Adrenal gland (tissue), 12 donors: ENCODE results near the gene NOL9. TPM values are rescaled to one million over a fixed set of nuclear protein-coding genes. Genes with fewer than 3 reads are reported as not detected.

Experiments
- DNase-seq, 7 donors: peaks; one replicate each; pipeline ENCODE4 v3.0.0-alpha.2; 2019 to 2020
- H3K27ac ChIP-seq, 5 donors: fragments of 200-600 bp; sonication (generic) in 4 of 5; 1 replicate in 3 of 5; 2 replicates in 2 of 5; pipeline versions ENCODE4 v1.5.1 to v1.8.0; 2016 to 2020; ENCODE audit warnings: mild to moderate bottlenecking in 1 of 5
- H3K27me3 ChIP-seq: fragments of 200-600 bp; 2 replicates; pipeline ENCODE4 v1.8.0; 2021
- H3K36me3 ChIP-seq, 2 donors: fragments of 200-600 bp; replicated peaks in 1 of 2; 1 replicate in 1 of 2; 2 replicates in 1 of 2; pipeline versions ENCODE4 v1.5.1 to v1.8.0; 2018 to 2022
- H3K4me1 ChIP-seq, 2 donors: fragments of 200-600 bp; replicated peaks in 1 of 2; 1 replicate in 1 of 2; 2 replicates in 1 of 2; pipeline versions ENCODE4 v1.5.1 to v1.8.0; 2018 to 2021
- H3K4me3 ChIP-seq, 4 donors: fragments of 200-600 bp; sonication (generic) in 3 of 4; one replicate each; pipeline ENCODE4 v1.5.1; 2016 to 2018
- H3K9me3 ChIP-seq, 3 donors: fragments of 200-600 bp; sonication (generic) in 1 of 3; replicated peaks in 1 of 3; 1 replicate in 2 of 3; 2 replicates in 1 of 3; pipeline versions ENCODE4 v1.5.1 to v1.8.0; 2016 to 2021
- POLR2A ChIP-seq, 2 donors: fragments of 450-650 bp; IDR thresholded peaks; one replicate each; pipeline ENCODE4 v1.6.1; 2017; ENCODE audit warnings: antibody characterized with exemption in 2 of 2, mild to moderate bottlenecking in 2 of 2, moderate library complexity in 1 of 2
- WGBS, 4 donors: extraction: QIAGEN DNeasy Blood & Tissue Kit in 2 of 4; methylation state at CpG; one replicate each; pipeline versions ENCODE4 v1.1.5 to v1.1.7; 2013 to 2017; 5-methylcytosine and 5-hydroxymethylcytosine counted together
- intact Hi-C, 2 donors: fragments of 100-400 bp; cut with DNase I; formaldehyde crosslinking; loops; one replicate each; pipeline versions ENCODE4 v1.14.1 to v1.15.0; 2022 to 2023
- polyA plus RNA-seq, 3 donors: library from polyadenylated mRNA; stranded (reverse); fragments of 200-250 nt in 2 of 3; fragments of 350-450 nt in 1 of 3; fragmentation: Illumina TruSeq in 1 of 3; extraction: RNeasy Lipid Tissue Mini Kit (QIAGEN cat#74804) in 1 of 3; gene quantifications; one replicate each; pipeline ENCODE4 v1.2.3, GENCODE V29; 2013 to 2014
- total RNA-seq, 9 donors: library from RNA; depleted of rRNA in 4 of 9; stranded (reverse); fragments of >200 nt in 4 of 9; fragments of 120-200 nt in 1 of 9; fragmentation: NEBNext Ultra II Directional in 1 of 9; extraction: Animal tissue kit (Norgen Biotek cat#: 25700) in 1 of 9; gene quantifications; one replicate each; pipeline versions ENCODE4 v1.1.0 to v1.2.4, GENCODE V29; 2013 to 2023
- TF ChIP-seq, protein P1 (sequence below), 6 experiments: fragments of 450-650 bp in 4 of 6; fragments of 200-600 bp in 2 of 6; sonication (generic) in 1 of 6; IDR thresholded peaks; 1 replicate in 5 of 6; 2 replicates in 1 of 6; pipeline versions ENCODE4 v1.5.1 to v1.8.0; 2016 to 2021; ENCODE audit warnings: antibody characterized with exemption in 6 of 6, mild to moderate bottlenecking in 2 of 6, moderate library complexity in 1 of 6
- donor health status: healthy with polysubstance abuse.
- donor health status: Bipolar disorder and iron deficiency.
- donor health status: DM: yes; HTN: yes; CAD: no.
- donor health status: DM: no; HTN: no; CAD: no.
- donor health status: DM: no; HTN: no; CAD: no.
- donor health status: DM: yes; HTN: yes; CAD: no.

NOL9 gene
- total and polyA plus RNA-seq, 12 donors = 5.9 to 39.7 (median 19.7) TPM

DNA sequence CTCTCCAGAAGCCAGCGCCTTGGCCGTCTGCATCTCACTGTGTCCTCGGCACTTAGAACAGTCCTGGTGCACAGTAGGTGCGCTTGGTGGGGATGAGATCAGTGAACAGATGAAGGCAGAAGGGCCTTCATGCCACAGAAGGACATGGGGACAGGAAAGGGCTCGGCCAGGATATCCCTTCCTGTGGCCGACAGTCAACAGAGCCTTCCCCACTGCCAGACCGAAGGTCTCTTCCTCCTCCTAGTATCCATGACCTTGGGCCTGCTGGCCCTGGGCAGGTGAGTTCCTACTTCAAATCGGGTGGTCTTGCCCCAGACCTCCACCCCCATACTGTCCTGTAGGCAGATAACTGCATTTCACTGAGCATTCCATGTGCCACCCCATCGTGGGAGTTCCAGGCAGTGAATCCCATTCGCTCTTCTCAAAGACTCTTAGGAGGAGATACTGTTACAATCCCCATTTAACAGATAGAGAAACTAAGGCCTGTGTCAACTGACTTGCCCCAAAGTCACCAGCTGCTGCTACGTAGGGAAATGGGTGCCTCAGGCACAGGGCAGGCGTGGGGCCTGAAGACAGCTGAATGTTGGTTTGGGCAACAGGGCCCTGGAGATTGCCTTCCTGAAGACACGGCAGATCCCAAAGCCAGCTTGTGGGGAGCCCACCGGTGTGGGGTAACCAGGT lies 66.4 kb downstream of the NOL9 start:
- Histone ChIP-seq H3K4me3 (no peak overlapping the region), H3K9me3 (no peaks in the 10 kb centered on the region), H3K36me3 (no peaks in the 10 kb centered on the region), H3K4me1 (peaks cover 16 to 48% of the 10 kb centered on the region in 2 donors), H3K27ac (no peak overlapping the region), H3K27me3 (no peaks in the 10 kb centered on the region)
- intact Hi-C loops = loop anchor here (5.0 to 10.0 kb wide), 2 partner anchors 64 to 157 kb away; partner anchors contain the start of gene NOL9 (in 1 of the 2)
- no peak for DNase-seq
- 83 to 86% (median 85%) methylated on average over 13 to 14 of the region's 14 CpGs for WGBS, 4 donors
- TF ChIP-seq, protein P1, sequence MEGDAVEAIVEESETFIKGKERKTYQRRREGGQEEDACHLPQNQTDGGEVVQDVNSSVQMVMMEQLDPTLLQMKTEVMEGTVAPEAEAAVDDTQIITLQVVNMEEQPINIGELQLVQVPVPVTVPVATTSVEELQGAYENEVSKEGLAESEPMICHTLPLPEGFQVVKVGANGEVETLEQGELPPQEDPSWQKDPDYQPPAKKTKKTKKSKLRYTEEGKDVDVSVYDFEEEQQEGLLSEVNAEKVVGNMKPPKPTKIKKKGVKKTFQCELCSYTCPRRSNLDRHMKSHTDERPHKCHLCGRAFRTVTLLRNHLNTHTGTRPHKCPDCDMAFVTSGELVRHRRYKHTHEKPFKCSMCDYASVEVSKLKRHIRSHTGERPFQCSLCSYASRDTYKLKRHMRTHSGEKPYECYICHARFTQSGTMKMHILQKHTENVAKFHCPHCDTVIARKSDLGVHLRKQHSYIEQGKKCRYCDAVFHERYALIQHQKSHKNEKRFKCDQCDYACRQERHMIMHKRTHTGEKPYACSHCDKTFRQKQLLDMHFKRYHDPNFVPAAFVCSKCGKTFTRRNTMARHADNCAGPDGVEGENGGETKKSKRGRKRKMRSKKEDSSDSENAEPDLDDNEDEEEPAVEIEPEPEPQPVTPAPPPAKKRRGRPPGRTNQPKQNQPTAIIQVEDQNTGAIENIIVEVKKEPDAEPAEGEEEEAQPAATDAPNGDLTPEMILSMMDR (IDR thresholded peaks at IDR 0.05) = no peak
- no peak for TF ChIP-seq POLR2A (IDR thresholded peaks at IDR 0.05)

DNA sequence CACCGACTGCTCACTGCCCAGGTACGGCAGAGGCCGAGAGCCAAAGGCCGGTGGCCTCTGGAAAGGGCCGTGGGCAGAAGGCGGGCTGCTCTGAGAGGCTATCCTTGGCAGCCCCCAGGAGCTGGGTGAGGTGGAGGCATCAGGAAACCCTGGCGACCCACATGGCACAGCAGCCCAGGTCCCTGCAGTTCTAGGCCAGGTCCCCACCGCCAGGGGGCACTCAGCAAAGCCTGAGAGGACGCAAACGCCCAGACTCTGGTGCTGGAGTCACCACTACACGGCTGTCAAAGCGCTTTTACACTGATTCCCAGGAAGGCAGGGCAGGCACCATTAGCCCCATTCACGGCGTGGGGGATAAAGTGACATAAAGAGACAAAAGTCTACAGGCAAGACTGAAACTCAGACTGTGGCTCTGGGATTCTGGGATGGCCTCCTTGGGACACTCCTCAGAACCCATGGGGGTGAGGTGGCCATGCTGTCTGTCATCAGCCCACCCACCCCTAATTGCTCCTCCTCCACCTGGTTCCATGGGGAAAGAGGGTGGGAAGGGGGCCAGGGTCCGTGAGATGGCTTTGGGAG lies 67.8 kb downstream of the NOL9 start:
- 5 to 9% (median 7%) methylated on average over 10 to 15 of the region's 15 CpGs for WGBS, 4 donors
- Histone ChIP-seq H3K4me3 (no peak overlapping the region), H3K9me3 (no peaks in the 10 kb centered on the region), H3K4me1 (peaks cover 14 to 36% of the 10 kb centered on the region in 2 donors), H3K36me3 (no peaks in the 10 kb centered on the region), H3K27me3 (no peaks in the 10 kb centered on the region), H3K27ac (no peak overlapping the region)
- DNase-seq = peak; percentile 86 to 95 (median 89)
- intact Hi-C loops = loop anchor here (5.0 to 10.0 kb wide), 2 partner anchors 66 to 158 kb away; partner anchors contain the start of gene NOL9 (in 1 of the 2)
- TF ChIP-seq, protein P1 (IDR thresholded peaks at IDR 0.05) = peak; percentile 68 to 92 (median 86)
- TF ChIP-seq POLR2A (IDR thresholded peaks at IDR 0.05) = no peak

DNA sequence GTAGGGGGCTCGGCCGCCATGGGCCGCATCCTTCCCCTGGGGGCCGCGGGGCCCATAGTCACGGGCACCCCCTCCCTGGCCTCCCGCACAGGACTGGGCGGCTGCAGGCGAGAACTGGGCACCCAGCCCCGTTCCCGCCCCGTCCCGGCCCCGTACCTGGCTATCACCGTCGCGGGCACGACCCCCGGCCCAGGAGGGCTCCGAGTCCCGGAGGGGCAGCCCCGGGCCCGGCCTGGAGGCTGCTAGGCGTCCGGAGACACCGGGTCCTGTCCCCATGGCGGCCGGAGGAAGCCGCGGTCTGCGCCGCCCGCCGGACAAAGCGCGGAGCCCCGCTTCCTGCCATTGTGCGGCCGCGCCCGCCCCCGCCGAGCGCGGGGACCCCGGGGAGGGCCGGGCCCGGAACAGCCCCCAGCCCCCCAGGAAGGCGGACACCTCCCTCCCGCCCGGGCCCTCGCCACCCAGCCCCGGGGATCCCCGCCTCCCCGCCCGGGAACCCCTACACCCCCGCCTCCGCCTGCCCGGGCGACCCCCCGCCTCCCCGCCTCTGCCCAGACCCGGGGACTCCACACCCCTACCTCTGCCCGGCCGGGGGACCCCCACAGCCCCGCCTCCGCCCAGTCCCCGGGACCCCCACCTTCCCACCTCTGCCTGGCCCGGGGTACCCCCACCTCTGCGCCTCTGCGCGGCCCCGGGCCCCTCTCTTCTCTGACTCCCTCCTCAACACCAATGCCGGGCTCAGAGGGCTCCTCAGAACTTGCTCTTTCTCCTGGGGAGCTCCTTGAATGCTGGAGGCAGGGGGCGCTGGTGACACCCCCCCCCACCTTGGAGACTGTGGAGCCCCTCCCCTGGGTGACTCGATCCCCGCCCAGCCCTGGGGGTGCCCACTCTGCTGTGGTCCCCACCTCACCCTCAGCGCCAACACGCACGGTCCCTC lies 68.9 kb downstream of the NOL9 start:
- TF ChIP-seq, protein P1 (IDR thresholded peaks at IDR 0.05) = no peak
- no peak for TF ChIP-seq POLR2A (IDR thresholded peaks at IDR 0.05)
- H3K4me3 ChIP-seq = peak overlapping the region in 1 of 4 donors; percentile 20
- peak overlapping the region in 1 of 5 donors; percentile 29 for H3K27ac ChIP-seq
- H3K36me3 ChIP-seq = no peaks in the 10 kb centered on the region
- no peak for DNase-seq
- no peaks in the 10 kb centered on the region for H3K9me3 ChIP-seq
- WGBS, 4 donors = 13 to 48% (median 18%) methylated on average over 3 to 75 of the region's 80 CpGs
- intact Hi-C loops = loop anchor here (5.0 to 10.0 kb wide), 2 partner anchors 67 to 159 kb away; partner anchors contain the start of gene NOL9 (in 1 of the 2)
- peaks cover 5 to 27% of the 10 kb centered on the region in 2 donors for H3K4me1 ChIP-seq
- no peaks in the 10 kb centered on the region for H3K27me3 ChIP-seq

- H3K27ac ChIP-seq = no peak overlapping the region
- H3K4me1 ChIP-seq = peaks cover 0 to 21% of the 10 kb centered on the region in 2 donors
- no peaks in the 10 kb centered on the region for H3K9me3 ChIP-seq
- H3K4me3 ChIP-seq = peak overlapping the region in 1 of 4 donors; percentile 20
- no peaks in the 10 kb centered on the region for H3K36me3 ChIP-seq
- TF ChIP-seq POLR2A (IDR thresholded peaks at IDR 0.05) = no peak
- TF ChIP-seq, protein P1 (IDR thresholded peaks at IDR 0.05) = no peak
- WGBS, 4 donors = 44 to 67% (median 56%) methylated on average over 10 to 13 of the region's 13 CpGs
- DNase-seq = no peak
- intact Hi-C loops = loop anchor here (5.0 to 10.0 kb wide), 2 partner anchors 68 to 160 kb away; partner anchors contain the start of gene NOL9 (in 1 of the 2)
- H3K27me3 ChIP-seq = no peaks in the 10 kb centered on the region
Measured at GRCh38 chr1:6484826-6485167, 69.5 kb downstream of the NOL9 start.
